Hematopoietic multipotent progenitor cell treated with erythropoietin and hydrocortisone succinate and interleukin-3 and kit ligand, for 17 days (in vitro differentiated cells): ENCODE measurements around the gene RNF180.
"Not testable (repeated sequence)": the region's sequence is repeated elsewhere in the genome, so short reads cannot be mapped to it uniquely, and the experiment has no call there.

Source experiments
- DNase-seq: peaks from one replicate; pipeline ENCODE4 v3.0.0-alpha.2; 2015; ENCODE audit warnings: low spot score

RNF180 gene

DNA sequence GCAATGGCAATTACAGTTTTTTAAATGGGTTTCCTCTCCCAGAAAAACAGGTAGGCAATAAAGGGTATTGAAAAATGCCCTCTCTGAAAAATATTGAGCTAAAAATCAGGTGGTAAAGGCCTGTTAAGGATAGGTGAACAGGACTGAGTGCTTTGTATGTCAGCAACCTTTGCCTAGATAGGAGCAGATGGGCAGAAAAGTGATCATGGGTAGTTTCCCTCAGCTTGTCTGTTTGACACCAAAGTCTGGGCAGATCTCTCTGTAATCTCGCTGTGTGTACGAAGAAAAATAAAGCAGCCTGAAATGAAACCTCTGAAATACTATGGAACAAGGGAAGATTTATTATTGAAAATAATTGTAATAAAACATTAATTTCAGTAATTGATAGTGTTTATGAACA, 15.8 kb downstream of the RNF180 start:
- DNase-seq, result no peak

DNA sequence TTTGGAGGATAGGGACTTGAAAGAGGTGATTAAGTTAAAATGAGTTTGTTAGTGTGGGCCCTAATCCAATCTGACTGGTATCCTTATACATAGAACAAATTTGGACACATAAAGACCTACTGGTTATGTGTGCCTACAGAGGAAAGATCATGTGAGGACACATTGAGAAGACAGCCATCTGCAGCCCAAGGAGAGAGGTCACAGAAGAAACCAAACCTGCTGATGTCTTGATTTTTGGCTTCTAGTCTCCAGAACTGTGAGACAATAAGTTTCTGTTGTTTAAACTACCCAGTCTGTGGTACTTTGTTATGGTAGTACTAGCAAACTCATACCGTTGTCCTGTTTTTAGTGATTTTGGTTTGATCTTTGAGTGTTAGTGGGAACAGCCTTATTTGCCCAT, 18.3 kb downstream of the RNF180 start:
- no peak for DNase-seq

- DNase-seq, result no peak
These were observed 19.2 kb downstream of the RNF180 start for GRCh38 chr5:64184832-64185231.

DNA sequence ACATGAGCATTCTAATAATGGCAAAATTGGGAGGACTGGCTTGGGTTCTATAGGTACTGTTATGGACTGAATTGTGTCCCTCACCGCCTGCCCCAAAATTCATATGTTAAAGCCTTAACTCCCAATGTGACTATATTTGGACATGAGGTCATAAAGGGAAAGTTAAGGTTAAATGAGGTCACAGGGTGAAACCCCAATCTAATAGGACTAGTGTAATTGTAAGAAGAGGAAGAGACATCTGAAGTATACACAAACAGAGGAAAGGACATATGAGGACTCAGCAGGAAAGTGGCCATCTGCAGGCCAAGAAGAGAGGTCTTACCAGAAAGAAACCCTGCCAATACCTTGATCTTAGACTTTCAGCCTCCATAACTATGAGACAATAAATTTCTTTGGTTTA, 23.1 kb downstream of the RNF180 start:
- no peak for DNase-seq

- no peak for DNase-seq
These were observed 25.1 kb downstream of the RNF180 start for GRCh38 chr5:64190562-64191306.

- DNase-seq, result no peak
These were observed 30.3 kb downstream of the RNF180 start for GRCh38 chr5:64195981-64196380.

DNA sequence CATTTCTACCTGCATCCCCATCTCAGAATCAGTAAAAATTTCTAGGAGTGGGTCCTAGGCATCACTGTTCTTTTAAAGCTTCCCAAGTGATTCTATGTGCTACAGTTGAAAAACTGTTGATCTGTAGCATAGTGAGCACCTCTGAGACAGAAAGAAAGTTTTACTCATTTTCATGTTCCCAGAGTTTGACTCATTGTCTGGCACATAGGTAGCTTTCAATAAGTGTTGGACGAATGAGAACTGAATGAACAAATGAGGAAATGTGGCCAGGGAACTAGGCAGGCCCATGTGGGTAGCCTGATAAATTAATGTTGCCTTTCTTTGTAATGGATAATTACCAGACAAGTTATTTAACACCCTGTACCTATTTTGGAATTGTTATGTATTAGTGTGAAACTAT, 33.8 kb downstream of the RNF180 start:
- no peak for DNase-seq

GRCh38 chr5:64201996-64202395, 36.4 kb downstream of the RNF180 start:
- no peak for DNase-seq

DNA sequence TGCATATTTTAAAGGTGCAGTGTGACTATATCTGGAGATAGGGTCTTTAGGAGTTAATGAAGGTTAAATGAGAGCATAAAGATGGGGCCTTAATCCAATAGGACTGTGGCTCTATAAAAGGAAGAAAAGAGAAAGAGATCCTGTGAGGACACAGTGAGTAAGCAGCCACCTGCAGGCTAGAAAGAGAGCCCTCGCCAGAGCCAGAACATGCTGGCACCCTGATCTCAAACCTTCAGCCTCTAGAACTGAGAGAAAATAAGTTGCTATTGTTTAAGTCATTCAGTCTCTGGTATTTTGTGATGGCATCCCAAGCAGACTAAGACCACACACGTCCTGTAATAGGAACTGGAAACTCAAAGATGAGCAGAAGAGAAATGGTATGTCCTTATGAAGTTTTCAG, 41.0 kb downstream of the RNF180 start:
- DNase-seq, result no peak

DNA sequence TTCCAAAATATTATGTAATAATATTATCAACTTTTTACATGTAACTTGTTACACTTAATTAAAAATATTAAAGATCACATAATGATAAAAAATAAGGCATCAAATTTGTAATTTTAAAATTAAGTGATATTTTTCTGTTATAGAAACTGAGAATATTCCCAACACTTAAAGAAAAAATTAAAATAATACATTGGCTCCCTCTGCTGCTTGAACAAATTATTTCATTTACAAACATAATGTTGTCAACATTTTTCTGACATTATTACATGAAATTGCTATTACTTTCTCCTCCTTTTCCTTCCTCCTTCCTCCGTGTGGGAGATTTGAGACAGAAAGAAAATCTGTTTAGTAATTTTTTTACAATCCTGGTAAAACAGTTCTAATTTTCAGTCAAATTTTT, 42.3 kb downstream of the RNF180 start:
- DNase-seq, result no peak

DNA sequence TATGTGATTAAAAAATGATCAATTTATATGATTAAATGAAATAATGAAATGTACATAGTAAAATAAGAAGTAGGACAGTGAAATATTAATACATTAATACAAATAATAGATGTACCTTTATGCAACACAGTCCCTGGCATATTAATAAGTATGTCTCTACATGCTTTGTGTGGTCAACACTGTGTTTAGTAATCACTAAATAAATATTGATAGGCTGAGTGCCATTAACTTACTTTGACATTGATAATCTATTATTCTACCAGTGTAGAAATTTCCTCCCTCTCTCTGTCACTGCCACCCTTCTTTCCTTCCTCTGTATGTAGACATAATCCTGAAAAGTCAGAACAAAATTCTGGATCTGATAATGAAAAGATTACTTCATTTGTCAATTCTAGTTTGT, 43.7 kb downstream of the RNF180 start:
- no peak for DNase-seq

GRCh38 chr5:64210866-64211265, 45.2 kb downstream of the RNF180 start:
- no peak for DNase-seq

DNA sequence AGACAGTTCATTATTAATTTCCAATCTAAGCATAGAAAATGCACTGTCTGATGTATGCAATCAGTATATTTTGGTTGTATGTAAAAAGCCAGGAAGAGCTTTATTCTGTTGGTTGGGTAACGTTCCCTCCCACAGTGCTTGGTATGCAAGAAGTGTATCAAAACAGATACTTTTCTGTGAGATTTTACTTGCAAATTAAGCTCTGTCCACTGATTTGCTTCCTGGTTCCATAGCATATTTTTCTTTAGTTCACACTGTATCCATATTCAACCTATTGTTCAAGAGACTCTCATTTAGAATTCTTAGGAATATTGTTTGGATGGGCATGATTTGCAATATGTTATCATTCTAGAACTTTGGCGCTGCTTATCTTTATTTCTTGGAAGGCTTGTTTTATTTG, 47.4 kb downstream of the RNF180 start:
- no peak for DNase-seq

DNA sequence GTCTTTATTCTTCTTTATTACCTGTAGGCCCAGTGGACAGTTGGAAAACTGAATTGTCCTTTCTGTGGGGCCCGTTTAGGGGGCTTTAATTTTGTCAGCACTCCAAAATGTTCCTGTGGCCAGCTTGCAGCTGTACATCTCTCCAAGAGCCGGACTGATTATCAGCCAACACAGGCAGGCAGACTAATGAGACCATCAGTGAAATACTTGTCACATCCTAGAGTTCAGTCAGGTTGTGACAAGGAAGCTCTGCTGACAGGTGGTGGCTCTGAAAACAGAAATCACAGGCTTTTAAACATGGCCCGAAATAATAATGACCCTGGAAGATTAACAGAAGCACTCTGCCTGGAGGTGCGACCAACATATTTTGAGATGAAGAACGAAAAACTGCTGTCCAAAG, 47.9 kb downstream of the RNF180 start:
- DNase-seq, result no peak

DNA sequence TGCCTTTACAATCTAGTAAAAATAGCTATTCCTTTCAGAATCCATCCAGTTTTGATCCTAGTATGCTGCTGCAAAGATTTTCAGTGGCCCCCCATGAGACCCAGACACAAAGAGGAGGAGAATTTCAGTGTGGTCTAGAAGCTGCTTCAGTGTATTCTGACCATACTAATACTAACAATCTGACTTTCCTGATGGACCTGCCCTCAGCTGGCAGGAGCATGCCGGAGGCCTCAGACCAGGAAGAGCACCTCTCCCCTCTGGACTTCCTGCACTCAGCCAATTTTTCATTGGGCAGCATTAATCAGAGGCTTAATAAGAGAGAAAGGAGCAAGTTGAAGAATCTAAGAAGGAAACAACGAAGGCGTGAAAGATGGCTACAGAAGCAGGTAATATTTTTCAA, 48.5 kb downstream of the RNF180 start:
- DNase-seq, result no peak

DNA sequence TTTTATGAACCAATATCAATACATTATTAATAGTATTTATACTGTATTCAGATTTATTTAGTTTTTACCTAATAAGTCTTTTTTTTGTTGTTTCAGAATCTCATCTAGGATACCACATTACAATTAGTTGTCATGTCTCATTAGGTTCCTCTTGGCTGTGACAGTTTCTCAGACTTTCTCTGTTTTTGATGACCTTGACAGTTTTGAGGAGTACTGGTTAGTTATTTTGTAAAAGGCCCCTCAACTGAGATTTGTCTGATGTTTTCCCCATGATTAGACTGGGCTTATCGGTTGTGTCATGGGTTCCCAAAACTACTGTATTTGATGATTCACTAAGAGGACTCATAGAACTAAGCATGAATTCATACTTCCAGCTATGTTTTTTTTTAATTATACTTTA, 56.3 kb downstream of the RNF180 start:
- no peak for DNase-seq

- not testable (repeated sequence) for DNase-seq
These were observed 59.8 kb downstream of the RNF180 start for GRCh38 chr5:64225286-64225981.

- DNase-seq, result not testable (repeated sequence)
These were observed 61.5 kb downstream of the RNF180 start for GRCh38 chr5:64227131-64227537.

DNA sequence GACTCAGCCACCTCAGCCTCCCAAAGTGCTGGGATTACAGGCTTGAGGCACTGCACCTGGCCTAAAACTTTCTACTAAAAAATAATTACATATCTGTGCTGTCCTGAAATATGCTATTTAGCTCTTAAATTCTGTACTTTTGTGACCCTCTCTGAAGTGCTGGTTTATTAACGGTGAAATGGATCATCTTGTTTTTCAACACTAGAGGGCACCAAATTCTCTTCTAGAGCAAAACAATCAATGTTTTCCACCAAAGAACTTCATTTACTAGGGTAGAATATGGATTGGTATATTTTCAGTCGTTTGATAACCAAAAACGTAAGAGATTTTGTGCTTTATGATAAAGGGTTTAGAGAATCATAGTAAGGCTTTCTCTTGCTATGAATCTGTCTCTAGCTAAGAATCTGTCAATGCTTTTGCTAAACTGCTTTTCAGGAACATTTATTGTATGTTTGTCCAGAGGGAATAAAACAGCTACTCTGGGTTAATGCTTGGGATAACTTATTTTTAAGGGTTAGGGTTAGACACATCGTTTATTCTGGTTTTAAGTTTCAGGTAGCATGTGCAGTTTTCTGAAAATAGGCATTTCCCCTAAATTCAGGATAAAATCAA, 63.6 kb downstream of the RNF180 start:
- DNase-seq, result no peak

DNA sequence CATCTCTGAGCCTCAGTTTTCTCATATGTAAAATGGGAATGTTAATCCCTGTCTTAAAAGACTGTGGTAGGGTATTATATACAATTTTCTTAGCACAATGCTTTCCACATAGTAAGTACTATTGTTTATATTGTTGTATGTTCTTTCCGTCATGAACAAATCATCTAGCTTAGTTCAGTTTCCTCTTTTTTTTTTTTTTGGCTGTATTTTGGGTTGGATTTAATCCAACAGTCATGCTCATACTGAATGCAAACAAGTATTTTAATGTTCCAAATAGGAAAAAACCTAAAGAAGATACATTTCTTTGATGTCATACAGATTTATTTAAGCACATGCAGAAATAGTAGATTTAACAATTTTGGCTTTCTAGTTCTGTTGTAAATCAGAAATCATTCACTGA, 95.1 kb downstream of the RNF180 start:
- no peak for DNase-seq

DNA sequence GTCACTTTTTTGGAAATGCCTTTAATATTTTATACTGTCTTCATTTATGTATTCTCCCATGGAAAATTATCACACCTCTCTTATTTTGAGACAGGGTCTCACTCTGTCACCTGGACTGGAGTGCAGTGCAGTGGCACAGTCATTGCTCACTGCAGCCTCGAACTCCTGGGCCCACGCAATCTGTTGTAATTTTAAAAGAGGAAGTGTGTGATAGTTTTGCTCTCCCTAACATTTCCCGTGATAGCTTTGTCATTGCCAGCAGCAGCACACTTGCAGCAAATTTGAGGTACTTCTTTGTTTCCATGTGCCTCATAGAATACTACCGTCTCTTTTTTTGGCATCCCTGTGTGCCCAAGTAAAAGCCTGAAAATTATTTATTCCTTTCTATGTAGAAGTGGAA, 103.5 kb downstream of the RNF180 start:
- DNase-seq, result no peak

DNA sequence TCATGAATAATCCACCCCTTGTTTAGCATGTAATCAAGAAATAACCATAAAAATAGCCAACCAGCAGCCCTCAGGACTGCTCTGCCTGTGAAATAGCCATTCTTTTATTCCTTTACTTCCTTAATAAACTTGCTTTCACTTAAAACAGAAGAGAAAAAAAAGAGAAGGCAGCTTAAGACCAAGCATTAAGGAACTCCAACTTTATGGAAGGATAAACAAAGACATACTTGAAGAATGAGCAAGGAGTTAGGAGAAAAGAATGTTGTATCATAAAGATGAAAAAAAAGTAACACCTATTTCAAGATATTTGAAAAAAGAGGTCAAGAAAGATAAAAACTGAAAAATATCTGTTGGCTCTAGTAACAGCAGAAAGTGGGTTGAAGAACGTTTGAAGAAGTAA, 107.6 kb downstream of the RNF180 start:
- no peak for DNase-seq
